Measurements from ENCODE around the gene WARS2. TPM values are rescaled to one million over a fixed set of nuclear protein-coding genes. Genes with fewer than 3 reads are reported as not detected.

Gene WARS2
- total and polyA plus RNA-seq, 2 of the 8 experiments (the other 6 are each of a cell fraction or from before 2014, with no cell fraction given) = 4.3 to 12.9 TPM

GRCh38 chr1:119133987-119134386, 6.5 kb downstream of the WARS2 start:
- Histone ChIP-seq H3K4me2 (ENCODE audit: insufficient read depth in 1 of 2, low read depth in 2 of 2, low read length in 2 of 2) (no peak overlapping the region), H2AFZ (ENCODE audit: low read length) (no peak overlapping the region)

More at GRCh38 chr1:119133987-119134386, 6.5 kb downstream of the WARS2 start:
- Histone ChIP-seq H4K8ac (ENCODE audit: extremely low read depth, insufficient read depth, low read length) (no peak overlapping the region), H2BK12ac (ENCODE audit: low read depth, low read length) (no peak overlapping the region), H3K9ac (replicated peaks in 1 of 4; ENCODE audit: extremely low read depth in 1 of 4, low read depth in 3 of 4, low read length in 3 of 4) (no peak overlapping the region), H3K4me3 (ENCODE audit: extremely low read depth in 1 of 4, insufficient read depth in 2 of 4, low read depth in 3 of 4, low read length in 4 of 4) (no peak overlapping the region), H3K23ac (ENCODE audit: insufficient read length) (no peak overlapping the region), H3K23me2 (ENCODE audit: low read depth, low read length) (no peaks in the 10 kb centered on the region), H4K5ac (ENCODE audit: insufficient read length, low read depth, low read length) (no peak overlapping the region), H3K27me3 (replicated peaks in 1 of 4; ENCODE audit: control insufficient read depth in 3 of 4, extremely low read depth in 1 of 4, insufficient read depth in 3 of 4, low read length in 3 of 4) (no peaks in the 10 kb centered on the region), H3K14ac (ENCODE audit: insufficient read length) (no peak overlapping the region), H3K27ac (ENCODE audit: low read depth, low read length) (no peak overlapping the region), H3K36me3 (ENCODE audit: control insufficient read depth in 2 of 4, insufficient read depth in 4 of 4, low read length in 3 of 4) (no peaks in the 10 kb centered on the region), H4K91ac (replicated peaks; ENCODE audit: insufficient read length, low read length) (no peak overlapping the region), H2BK20ac (ENCODE audit: low read length) (no peak overlapping the region), H2BK5ac (ENCODE audit: low read depth, low read length) (no peak overlapping the region), H3K79me2 (ENCODE audit: control insufficient read depth in 1 of 2, insufficient read depth in 2 of 2, low read length in 2 of 2) (0 out of 4 replicates have a peak, but pooled peaks cover 0 to 3% of the 10 kb centered on the region in 2 experiments), H3K79me1 (ENCODE audit: low read depth, low read length) (no peaks in the 10 kb centered on the region; the same call in 1 of the 2 replicates), H3K4me1 (replicated peaks in 1 of 4; ENCODE audit: control insufficient read depth in 3 of 4, insufficient read depth in 4 of 4, low read length in 3 of 4) (no peaks in the 10 kb centered on the region), H3K18ac (ENCODE audit: extremely low read depth, low read length) (no peak overlapping the region), H4K20me1 (replicated peaks in 1 of 2; ENCODE audit: control insufficient read depth in 1 of 2, insufficient read depth in 2 of 2, low read length in 2 of 2) (no peaks in the 10 kb centered on the region), H3K56ac (replicated peaks; ENCODE audit: insufficient read length, low read depth, low read length) (no peak overlapping the region), H3K9me3 (ENCODE audit: insufficient read depth in 2 of 2, low read depth in 1 of 2, low read length in 1 of 2) (no peaks in the 10 kb centered on the region), H3K4ac (replicated peaks; ENCODE audit: insufficient read length, low read depth, low read length) (no peak overlapping the region), H2BK15ac (ENCODE audit: low read length) (no peak overlapping the region), H2BK120ac (replicated peaks; ENCODE audit: low read depth, low read length) (no peak overlapping the region), H2AK5ac (ENCODE audit: low read depth, low read length) (no peak overlapping the region)
- FAIRE-seq (no peak), DNase-seq (ENCODE audit: low read depth in 1 of 2, low spot score in 2 of 2) (no peak)
- TF ChIP-seq KDM1A (IDR thresholded peaks at IDR 0.05; ENCODE audit: borderline replicate concordance, low read length) (no peak), TEAD4 (IDR thresholded peaks at IDR 0.05; ENCODE audit: low read depth, low read length) (no peak), YY1 (IDR thresholded peaks at IDR 0.05; ENCODE audit: low read depth, low read length) (no peak), BACH1 (IDR thresholded peaks at IDR 0.05; ENCODE audit: low read length) (no peak), SIX5 (IDR thresholded peaks at IDR 0.05; ENCODE audit: low read depth, low read length) (no peak), TAF1 (IDR thresholded peaks at IDR 0.05; ENCODE audit: low read depth, low read length) (no peak), HDAC2 (IDR thresholded peaks at IDR 0.05; ENCODE audit: borderline replicate concordance in 1 of 2, low read depth in 2 of 2, low read length in 2 of 2) (no peak), EP300 (IDR thresholded peaks at IDR 0.05; ENCODE audit: borderline replicate concordance in 1 of 2, low read depth in 2 of 2, low read length in 2 of 2) (no peak)
- CTCF ChIA-PET (ENCODE audit: partially characterized antibody) = interaction anchor here (1.2 kb wide), 1 partner anchor 143 kb away, joined by 3 read pairs; no protein-coding TSS in a partner anchor
- POLR2A ChIA-PET (ENCODE audit: partially characterized antibody) = no interaction called here
- WGBS, 2 experiments (ENCODE audit: extremely low coverage in 1 of 2, insufficient coverage in 1 of 2, insufficient read length in 1 of 2, insufficient replicate concordance in 2 of 2, low coverage in 1 of 2, low lambda C conversion rate in 2 of 2, missing lambda C conversion rate in 1 of 2) = 70% methylated on average over 1 of the region's 1 CpG; no CpG with 5 or more reads in 1 of the 2 experiments

Data from H1 (cell line).